Gastroesophageal sphincter (tissue), 4 donors: ENCODE data around the gene IGHMBP2. TPM values are rescaled to one million over a fixed set of nuclear protein-coding genes. Genes with fewer than 3 reads are reported as not detected.

ENCODE experiments used
- ATAC-seq: fragments of 150-250 bp; one replicate; pipeline ENCODE4 v1.9.1; 2016; ENCODE audit warnings: mild to moderate bottlenecking, moderate library complexity
- H3K27ac ChIP-seq, 4 donors: fragments of 200-600 bp; sonication (generic) in 3 of 4; 1 replicate in 3 of 4; 2 replicates in 1 of 4; pipeline ENCODE4 v1.5.1; 2016 to 2019
- H3K27me3 ChIP-seq: fragments of 200-600 bp; sonication (generic); one replicate; pipeline ENCODE4 v1.5.1; 2019
- H3K36me3 ChIP-seq, 2 donors: fragments of 200-600 bp; sonication (generic); one replicate each; pipeline ENCODE4 v1.5.1; 2019; ENCODE audit warnings: control low read depth in 1 of 2
- H3K4me1 ChIP-seq, 3 donors: fragments of 200-600 bp; sonication (generic); 1 replicate in 2 of 3; 2 replicates in 1 of 3; pipeline ENCODE4 v1.5.1; 2016 to 2019; ENCODE audit warnings: control low read depth in 2 of 3
- H3K4me3 ChIP-seq, 2 donors: fragments of 200-600 bp; sonication (generic); one replicate each; pipeline ENCODE4 v1.5.1; 2019; ENCODE audit warnings: mild to moderate bottlenecking in 1 of 2, moderate library complexity in 1 of 2
- H3K9me3 ChIP-seq, 3 donors: fragments of 200-600 bp; sonication (generic); one replicate each; pipeline ENCODE4 v1.5.1; 2017 to 2019; ENCODE audit warnings: control low read depth in 2 of 3
- EP300 ChIP-seq: sonication (generic); formaldehyde crosslinking; IDR thresholded peaks from one replicate; pipeline ENCODE4 v1.6.1; 2017; ENCODE audit warnings: antibody characterized with exemption, mild to moderate bottlenecking
- POLR2A ChIP-seq, 2 donors: fragments of 450-650 bp; IDR thresholded peaks; one replicate each; pipeline ENCODE4 v1.6.1; 2017; ENCODE audit warnings: antibody characterized with exemption in 2 of 2, mild to moderate bottlenecking in 2 of 2, moderate library complexity in 1 of 2
- POLR2AphosphoS5 ChIP-seq: sonication (generic); formaldehyde crosslinking; IDR thresholded peaks from one replicate; pipeline ENCODE4 v1.6.1; 2017; ENCODE audit warnings: antibody characterized with exemption
- WGBS, 2 donors: methylation state at CpG; one replicate each; pipeline ENCODE4 v1.1.5; 2018; ENCODE audit warnings: low coverage in 1 of 2; 5-methylcytosine and 5-hydroxymethylcytosine counted together
- total RNA-seq, 4 donors: library from RNA; depleted of rRNA; stranded (reverse); fragments of >200 nt; gene quantifications; one replicate each; pipeline ENCODE4 v1.1.0, GENCODE V29; 2016
- TF ChIP-seq, protein P1 (sequence below), 4 experiments: fragments of 200-600 bp in 2 of 4; fragments of 450-650 bp in 2 of 4; sonication (generic) in 1 of 4; IDR thresholded peaks; one replicate each; pipeline ENCODE4 v1.5.1; 2017 to 2019; ENCODE audit warnings: antibody characterized with exemption in 4 of 4, mild to moderate bottlenecking in 2 of 4, moderate library complexity in 2 of 4

The IGHMBP2 gene
- total RNA-seq, 4 donors from 2014 or later = 20.9 to 31.8 (median 24.9) TPM

DNA sequence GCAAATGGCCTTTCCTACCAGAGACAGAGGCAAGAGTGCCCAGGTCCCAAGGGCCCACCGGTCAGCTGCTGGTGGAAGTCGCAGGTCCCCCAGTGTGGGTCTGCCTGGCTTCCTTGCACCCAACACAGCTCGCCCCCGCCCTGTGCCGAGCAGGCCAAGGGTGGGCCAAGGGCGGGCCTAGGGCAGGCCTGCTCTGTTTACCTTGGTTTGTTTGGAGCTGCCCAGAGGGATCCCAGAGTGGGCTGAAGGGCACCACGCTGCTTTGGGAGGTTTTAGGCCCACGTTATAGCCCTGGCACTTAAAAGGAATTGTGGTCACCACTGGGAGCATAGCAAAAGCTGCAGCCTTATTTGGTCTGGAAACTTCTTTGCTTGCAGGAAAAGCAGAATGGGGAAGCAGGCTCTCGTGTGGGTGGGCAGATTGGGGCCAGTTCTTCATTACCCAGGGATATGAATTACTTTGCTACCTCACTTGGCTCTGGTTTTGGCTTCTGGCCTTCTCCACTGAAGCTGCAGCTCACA lies 39.1 kb downstream of the IGHMBP2 start:
- peak; percentile 64 for ATAC-seq
- peaks cover 0 to 32% of the 10 kb centered on the region in 2 donors for H3K36me3 ChIP-seq
- H3K27ac ChIP-seq = peak overlapping the region; percentile 91 to 97 (median 92)
- no peak overlapping the region for H3K4me3 ChIP-seq
- peaks cover 3 to 98% (median 7%) of the 10 kb centered on the region in 3 donors for H3K4me1 ChIP-seq
- 14% methylated on average over 1 of the region's 9 CpGs; no CpG with 5 or more reads in 1 of the 2 donors for WGBS, 2 donors
- TF ChIP-seq POLR2AphosphoS5 (peak; percentile 72), POLR2A (IDR thresholded peaks at IDR 0.05) (no peak), EP300 (peak; percentile 40)
- TF ChIP-seq, protein P1, sequence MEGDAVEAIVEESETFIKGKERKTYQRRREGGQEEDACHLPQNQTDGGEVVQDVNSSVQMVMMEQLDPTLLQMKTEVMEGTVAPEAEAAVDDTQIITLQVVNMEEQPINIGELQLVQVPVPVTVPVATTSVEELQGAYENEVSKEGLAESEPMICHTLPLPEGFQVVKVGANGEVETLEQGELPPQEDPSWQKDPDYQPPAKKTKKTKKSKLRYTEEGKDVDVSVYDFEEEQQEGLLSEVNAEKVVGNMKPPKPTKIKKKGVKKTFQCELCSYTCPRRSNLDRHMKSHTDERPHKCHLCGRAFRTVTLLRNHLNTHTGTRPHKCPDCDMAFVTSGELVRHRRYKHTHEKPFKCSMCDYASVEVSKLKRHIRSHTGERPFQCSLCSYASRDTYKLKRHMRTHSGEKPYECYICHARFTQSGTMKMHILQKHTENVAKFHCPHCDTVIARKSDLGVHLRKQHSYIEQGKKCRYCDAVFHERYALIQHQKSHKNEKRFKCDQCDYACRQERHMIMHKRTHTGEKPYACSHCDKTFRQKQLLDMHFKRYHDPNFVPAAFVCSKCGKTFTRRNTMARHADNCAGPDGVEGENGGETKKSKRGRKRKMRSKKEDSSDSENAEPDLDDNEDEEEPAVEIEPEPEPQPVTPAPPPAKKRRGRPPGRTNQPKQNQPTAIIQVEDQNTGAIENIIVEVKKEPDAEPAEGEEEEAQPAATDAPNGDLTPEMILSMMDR (IDR thresholded peaks at IDR 0.05) = no peak
- H3K27me3 ChIP-seq = no peaks in the 10 kb centered on the region
- H3K9me3 ChIP-seq = no peaks in the 10 kb centered on the region

DNA sequence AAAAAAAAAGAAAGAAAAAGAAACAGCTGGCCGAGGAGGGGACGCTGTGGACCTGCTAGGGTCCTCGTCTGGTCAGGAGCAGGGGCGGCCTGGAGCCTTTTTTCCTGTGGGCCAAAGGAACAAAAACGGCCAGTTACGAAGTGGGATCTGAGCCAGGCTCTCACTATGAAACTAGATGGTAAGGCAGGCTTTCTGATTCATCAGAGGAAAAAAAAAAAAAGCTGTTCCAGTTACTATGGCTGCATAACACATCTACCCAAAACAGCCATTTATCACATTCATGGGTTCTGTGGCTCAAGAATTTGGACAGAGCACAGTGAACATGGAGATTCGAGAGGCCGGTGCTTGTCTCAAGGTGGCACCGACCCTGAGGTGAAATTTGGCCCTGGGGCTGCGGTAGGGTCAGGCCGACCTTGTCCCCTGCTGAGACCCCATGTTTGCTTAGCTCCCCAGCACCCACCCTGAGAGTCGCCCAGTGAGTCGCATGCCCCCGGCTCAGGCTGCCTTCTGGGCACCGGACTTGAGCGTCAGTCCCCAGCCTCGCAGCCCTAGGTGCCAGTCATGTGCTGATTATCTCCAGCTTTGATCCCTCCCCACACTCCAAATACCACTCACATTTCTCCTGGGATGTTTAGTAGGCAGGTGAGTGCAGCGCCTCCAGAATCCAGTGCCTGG lies 42.9 kb downstream of the IGHMBP2 start:
- TF ChIP-seq POLR2AphosphoS5 = peak; percentile 76
- no peak for TF ChIP-seq POLR2A (IDR thresholded peaks at IDR 0.05)
- no peak for TF ChIP-seq EP300
- TF ChIP-seq, protein P1 (IDR thresholded peaks at IDR 0.05) = no peak
- Histone ChIP-seq H3K27ac (peak overlapping the region; percentile 80 to 93 (median 91)), H3K9me3 (no peaks in the 10 kb centered on the region), H3K4me1 (peaks cover 3 to 78% (median 10%) of the 10 kb centered on the region in 3 donors), H3K27me3 (no peaks in the 10 kb centered on the region), H3K36me3 (no peaks in the 10 kb centered on the region), H3K4me3 (peak overlapping the region in 1 of 2 donors; percentile 4)
- WGBS, 2 donors = 0 to 22% methylated on average over 5 to 16 of the region's 18 CpGs
- peak; percentile 71 for ATAC-seq

DNA sequence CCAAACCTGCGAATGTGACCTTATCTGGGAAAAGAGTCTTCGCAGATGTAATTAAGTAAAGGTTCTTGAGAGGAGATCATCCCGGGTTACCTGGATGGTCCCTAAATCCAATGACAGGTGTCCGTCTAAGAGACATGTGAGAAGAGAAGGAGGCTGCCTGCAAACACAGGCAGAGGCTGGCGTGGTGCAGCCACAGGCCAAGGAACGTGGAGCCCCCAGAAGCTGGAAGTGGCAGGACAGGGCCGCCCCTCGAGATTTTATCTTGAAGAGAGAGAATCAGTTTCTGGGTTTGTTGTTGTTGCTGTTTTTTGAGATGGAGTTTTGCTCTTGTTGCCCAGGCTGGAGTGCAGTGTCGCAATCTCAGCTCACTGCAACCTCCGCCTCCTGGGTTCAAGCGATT lies 43.5 kb downstream of the IGHMBP2 start:
- peaks cover 3 to 72% (median 10%) of the 10 kb centered on the region in 3 donors for H3K4me1 ChIP-seq
- ATAC-seq = no peak
- peak overlapping the region; percentile 80 to 93 (median 91) for H3K27ac ChIP-seq
- no peaks in the 10 kb centered on the region for H3K27me3 ChIP-seq
- no peaks in the 10 kb centered on the region for H3K36me3 ChIP-seq
- 79 to 83% methylated on average over 6 to 8 of the region's 11 CpGs for WGBS, 2 donors
- no peak overlapping the region for H3K4me3 ChIP-seq
- H3K9me3 ChIP-seq = no peaks in the 10 kb centered on the region
- TF ChIP-seq POLR2AphosphoS5 (no peak), POLR2A (IDR thresholded peaks at IDR 0.05) (no peak), EP300 (no peak)
- TF ChIP-seq, protein P1 (IDR thresholded peaks at IDR 0.05) = no peak

DNA sequence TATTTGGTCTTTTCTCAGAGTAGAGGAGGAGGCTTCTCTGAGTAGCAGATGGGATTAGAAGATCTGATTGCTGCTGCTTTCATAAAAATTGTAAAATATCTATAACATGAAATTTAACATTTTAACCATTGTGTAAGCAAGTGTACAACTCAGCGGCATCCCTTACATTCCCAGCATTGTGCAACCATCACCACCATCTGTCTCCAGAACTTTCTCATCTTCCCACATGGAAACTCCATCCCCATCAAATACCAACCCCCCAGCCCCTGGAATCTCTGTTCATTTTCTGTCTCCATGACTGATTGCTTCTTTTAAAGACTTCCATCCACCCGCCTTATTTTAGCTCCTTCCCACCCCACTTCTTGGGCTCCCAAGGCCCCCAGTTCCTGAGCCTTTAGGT lies 44.8 kb downstream of the IGHMBP2 start:
- no peak for ATAC-seq
- Histone ChIP-seq H3K4me3 (no peak overlapping the region), H3K27ac (peak overlapping the region in 3 of 4 donors; percentile 31 to 91 (median 51)), H3K36me3 (no peaks in the 10 kb centered on the region), H3K4me1 (peaks cover 0 to 59% (median 4%) of the 10 kb centered on the region in 3 donors), H3K27me3 (no peaks in the 10 kb centered on the region), H3K9me3 (no peaks in the 10 kb centered on the region)
- WGBS, 2 donors = 62 to 82% methylated on average over 2 of the region's 2 CpGs
- TF ChIP-seq POLR2AphosphoS5 (no peak), EP300 (no peak), POLR2A (IDR thresholded peaks at IDR 0.05) (no peak)
- TF ChIP-seq, protein P1 (IDR thresholded peaks at IDR 0.05) = no peak

DNA sequence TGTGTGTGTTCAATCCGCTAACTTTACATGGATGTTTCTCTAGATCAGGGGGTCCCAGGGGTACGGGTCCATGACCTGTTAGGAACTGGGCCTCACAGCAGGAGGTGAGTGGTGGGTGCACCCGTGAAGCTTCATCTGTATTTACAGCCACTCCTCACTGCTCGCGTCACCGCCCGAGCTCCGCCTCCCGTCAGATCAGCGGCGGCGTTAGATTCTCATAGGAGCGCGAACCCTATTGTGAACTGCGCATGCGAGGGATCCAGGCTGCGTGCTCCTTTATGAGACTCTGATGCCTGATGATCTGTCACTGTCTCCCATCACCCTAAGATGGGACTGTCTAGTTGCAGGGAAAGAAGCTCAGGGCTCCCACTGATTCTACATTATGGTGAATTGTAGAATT lies 45.2 kb downstream of the IGHMBP2 start:
- Histone ChIP-seq H3K4me1 (peaks cover 0 to 54% (median 4%) of the 10 kb centered on the region in 3 donors), H3K36me3 (no peaks in the 10 kb centered on the region), H3K27me3 (no peaks in the 10 kb centered on the region), H3K4me3 (no peak overlapping the region), H3K9me3 (no peaks in the 10 kb centered on the region), H3K27ac (peak overlapping the region in 1 of 4 donors; percentile 91)
- ATAC-seq = no peak
- 94 to 100% methylated on average over 1 to 16 of the region's 17 CpGs for WGBS, 2 donors
- no peak for TF ChIP-seq POLR2A (IDR thresholded peaks at IDR 0.05)
- TF ChIP-seq, protein P1 (IDR thresholded peaks at IDR 0.05) = no peak
- no peak for TF ChIP-seq POLR2AphosphoS5
- TF ChIP-seq EP300 = no peak
